Type B pancreatic cell (in vitro differentiated cells): ENCODE results near the gene GIPC3. TPM values are rescaled to one million over a fixed set of nuclear protein-coding genes. Genes with fewer than 3 reads are reported as not detected.

Experiments
- DNase-seq: peaks from one replicate; pipeline ENCODE4 v3.0.0; 2021; ENCODE audit warnings: mixed read lengths; ENCODE audit not compliant: unreplicated experiment; ENCODE audit errors: extremely low spot score
- H3K27ac Mint-ChIP-seq: 2 replicates; pipeline ENCODE4 v1.8.0; 2021; ENCODE audit warnings: mild to moderate bottlenecking, mixed read lengths
- H3K27me3 Mint-ChIP-seq: 2 replicates; pipeline ENCODE4 v1.8.0; 2021; ENCODE audit warnings: mixed read lengths
- H3K36me3 Mint-ChIP-seq: 2 replicates; pipeline ENCODE4 v1.8.0; 2021; ENCODE audit warnings: mixed read lengths
- H3K4me1 Mint-ChIP-seq: one replicate; pipeline ENCODE4 v1.8.0; 2021; ENCODE audit warnings: mixed read lengths; ENCODE audit not compliant: unreplicated experiment
- H3K4me3 Mint-ChIP-seq: 2 replicates; pipeline ENCODE4 v1.8.0; 2021; ENCODE audit warnings: mild to moderate bottlenecking, mixed read lengths
- H3K9me3 Mint-ChIP-seq: 2 replicates; pipeline ENCODE4 v1.8.0; 2021; ENCODE audit warnings: mixed read lengths
- CTCF ChIP-seq: fragments of 200-600 bp; sonication (generic); conservative IDR thresholded peaks from 2 replicates; pipeline ENCODE4 v1.5.0; 2021; ENCODE audit warnings: antibody characterized with exemption, mild to moderate bottlenecking
- total RNA-seq: library from RNA; stranded (reverse); gene quantifications from 2 replicates; pipeline ENCODE4 v1.2.1, GENCODE V29; 2021; ENCODE audit warnings: low replicate concordance

Gene GIPC3
- total RNA-seq, 1 donor from 2014 or later = 0.07 TPM

GRCh38 chr19:3619631-3620012 lies 34.3 kb downstream of the GIPC3 start:
- Mint-ChIP-seq H3K9me3 (no peaks in the 10 kb centered on the region), H3K27ac (no peak overlapping the region), H3K4me1 (peaks cover 5% of the 10 kb centered on the region), H3K4me3 (no peak overlapping the region), H3K36me3 (no peaks in the 10 kb centered on the region), H3K27me3 (no peaks in the 10 kb centered on the region)
- TF ChIP-seq CTCF = no peak
- no peak for DNase-seq

GRCh38 chr19:3620145-3620816 lies 35.0 kb downstream of the GIPC3 start:
- Mint-ChIP-seq H3K27me3 (no peaks in the 10 kb centered on the region), H3K36me3 (no peaks in the 10 kb centered on the region), H3K9me3 (no peaks in the 10 kb centered on the region), H3K4me3 (no peak overlapping the region), H3K4me1 (peaks cover 8% of the 10 kb centered on the region), H3K27ac (no peak overlapping the region)
- DNase-seq = no peak
- TF ChIP-seq CTCF = no peak

GRCh38 chr19:3620817-3621547 lies 35.7 kb downstream of the GIPC3 start:
- no peak overlapping the region for H3K27ac Mint-ChIP-seq
- H3K27me3 Mint-ChIP-seq = no peaks in the 10 kb centered on the region
- peaks cover 11% of the 10 kb centered on the region for H3K4me1 Mint-ChIP-seq
- DNase-seq = no peak
- H3K4me3 Mint-ChIP-seq = no peak overlapping the region
- no peak for TF ChIP-seq CTCF
- no peaks in the 10 kb centered on the region for H3K9me3 Mint-ChIP-seq
- no peaks in the 10 kb centered on the region for H3K36me3 Mint-ChIP-seq

GRCh38 chr19:3621689-3622088 lies 36.4 kb downstream of the GIPC3 start:
- TF ChIP-seq CTCF = no peak
- Mint-ChIP-seq H3K4me1 (peaks cover 14% of the 10 kb centered on the region), H3K27ac (no peak overlapping the region), H3K27me3 (no peaks in the 10 kb centered on the region), H3K36me3 (no peaks in the 10 kb centered on the region), H3K4me3 (no peak overlapping the region), H3K9me3 (no peaks in the 10 kb centered on the region)
- DNase-seq = no peak

GRCh38 chr19:3622224-3622623 lies 36.9 kb downstream of the GIPC3 start:
- TF ChIP-seq CTCF = no peak
- Mint-ChIP-seq H3K4me1 (peaks cover 20% of the 10 kb centered on the region), H3K36me3 (peaks cover 4% of the 10 kb centered on the region), H3K4me3 (no peak overlapping the region), H3K27ac (no peak overlapping the region), H3K27me3 (no peaks in the 10 kb centered on the region), H3K9me3 (no peaks in the 10 kb centered on the region)
- no peak for DNase-seq
